Measurements from ENCODE around the gene TP53I13. TPM values are rescaled to one million over a fixed set of nuclear protein-coding genes. Genes with fewer than 3 reads are reported as not detected.
A peak's percentile ranks its signal among the peaks of the same experiment; 100 is the strongest.

The TP53I13 gene
- total and polyA plus RNA-seq, 2 of the 13 experiments (the other 11 are each of a cell fraction or from before 2014, with no cell fraction given): 16.9 to 25.7 TPM

DNA sequence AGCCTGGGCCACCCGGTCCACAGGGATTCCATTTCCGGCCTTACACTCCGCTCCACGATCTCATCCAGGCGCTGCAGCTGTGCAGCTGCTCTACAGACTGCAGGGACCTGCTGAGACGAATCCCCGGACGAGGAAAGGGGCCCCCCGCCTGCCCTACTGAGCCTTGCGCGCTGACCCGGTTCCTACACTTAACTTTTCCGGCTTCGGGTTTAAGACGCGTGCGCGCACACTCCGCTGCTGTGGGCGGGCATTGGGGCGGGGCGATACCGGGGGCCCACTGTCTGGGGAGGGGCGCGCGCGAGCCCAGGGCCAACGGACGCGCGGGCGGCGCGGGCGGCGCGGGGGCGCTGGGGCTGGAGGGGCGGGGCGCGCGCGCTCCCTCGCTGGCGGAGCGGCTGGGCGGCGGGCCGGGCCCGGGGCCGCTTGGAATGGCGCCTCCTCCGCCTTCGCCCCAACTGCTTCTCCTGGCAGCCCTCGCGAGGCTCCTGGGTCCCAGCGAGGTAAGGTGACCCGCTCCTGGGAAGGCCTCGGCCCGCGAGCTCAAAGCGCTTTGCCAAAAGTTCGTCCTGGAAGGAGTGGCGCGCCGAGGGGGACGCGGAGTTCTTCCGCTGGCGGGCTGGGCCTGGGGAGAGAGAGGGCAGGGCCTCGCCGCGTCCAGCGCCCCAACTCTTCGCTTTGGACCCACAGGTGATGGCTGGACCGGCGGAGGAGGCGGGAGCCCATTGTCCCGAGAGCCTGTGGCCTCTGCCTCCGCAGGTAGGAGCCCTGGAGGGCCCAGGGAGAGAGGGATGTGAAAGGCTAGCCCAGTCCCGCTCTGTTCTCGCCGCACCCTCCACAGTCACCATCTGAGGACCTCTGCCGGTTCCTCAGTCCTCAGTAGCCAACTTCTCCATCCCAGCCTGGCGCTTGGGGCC is at the start of gene TP53I13 (continued):
- TF ChIP-seq SPEN (CRISPR knock-in tag; IDR thresholded peaks at IDR 0.05; ENCODE audit: low read depth) (peak; percentile 66; the same call in 1 of the 2 replicates), ZNF737 (CRISPR knock-in tag; IDR thresholded peaks at IDR 0.05; ENCODE audit: borderline replicate concordance) (no peak), ZIK1 (CRISPR knock-in tag; IDR thresholded peaks at IDR 0.05; ENCODE audit: borderline replicate concordance, low read depth) (no peak), NCOA2 (CRISPR knock-in tag; IDR thresholded peaks at IDR 0.05) (no peak), PCBP2 (optimal IDR thresholded peaks at IDR 0.05; ENCODE audit: low read depth, low read length, poor library complexity, severe bottlenecking) (no peak), KLF16 (CRISPR knock-in tag; IDR thresholded peaks at IDR 0.05) (peak in 1 of 2 experiments; percentile 15; a peak in 1 of 4 replicates), SALL2 (CRISPR knock-in tag; IDR thresholded peaks at IDR 0.05) (no peak), DPF2 (CRISPR knock-in tag; IDR thresholded peaks at IDR 0.05; ENCODE audit: borderline replicate concordance, low read depth) (no peak), ZNF563 (CRISPR knock-in tag; IDR thresholded peaks at IDR 0.05) (no peak)
- TF ChIP-seq, protein P1, sequence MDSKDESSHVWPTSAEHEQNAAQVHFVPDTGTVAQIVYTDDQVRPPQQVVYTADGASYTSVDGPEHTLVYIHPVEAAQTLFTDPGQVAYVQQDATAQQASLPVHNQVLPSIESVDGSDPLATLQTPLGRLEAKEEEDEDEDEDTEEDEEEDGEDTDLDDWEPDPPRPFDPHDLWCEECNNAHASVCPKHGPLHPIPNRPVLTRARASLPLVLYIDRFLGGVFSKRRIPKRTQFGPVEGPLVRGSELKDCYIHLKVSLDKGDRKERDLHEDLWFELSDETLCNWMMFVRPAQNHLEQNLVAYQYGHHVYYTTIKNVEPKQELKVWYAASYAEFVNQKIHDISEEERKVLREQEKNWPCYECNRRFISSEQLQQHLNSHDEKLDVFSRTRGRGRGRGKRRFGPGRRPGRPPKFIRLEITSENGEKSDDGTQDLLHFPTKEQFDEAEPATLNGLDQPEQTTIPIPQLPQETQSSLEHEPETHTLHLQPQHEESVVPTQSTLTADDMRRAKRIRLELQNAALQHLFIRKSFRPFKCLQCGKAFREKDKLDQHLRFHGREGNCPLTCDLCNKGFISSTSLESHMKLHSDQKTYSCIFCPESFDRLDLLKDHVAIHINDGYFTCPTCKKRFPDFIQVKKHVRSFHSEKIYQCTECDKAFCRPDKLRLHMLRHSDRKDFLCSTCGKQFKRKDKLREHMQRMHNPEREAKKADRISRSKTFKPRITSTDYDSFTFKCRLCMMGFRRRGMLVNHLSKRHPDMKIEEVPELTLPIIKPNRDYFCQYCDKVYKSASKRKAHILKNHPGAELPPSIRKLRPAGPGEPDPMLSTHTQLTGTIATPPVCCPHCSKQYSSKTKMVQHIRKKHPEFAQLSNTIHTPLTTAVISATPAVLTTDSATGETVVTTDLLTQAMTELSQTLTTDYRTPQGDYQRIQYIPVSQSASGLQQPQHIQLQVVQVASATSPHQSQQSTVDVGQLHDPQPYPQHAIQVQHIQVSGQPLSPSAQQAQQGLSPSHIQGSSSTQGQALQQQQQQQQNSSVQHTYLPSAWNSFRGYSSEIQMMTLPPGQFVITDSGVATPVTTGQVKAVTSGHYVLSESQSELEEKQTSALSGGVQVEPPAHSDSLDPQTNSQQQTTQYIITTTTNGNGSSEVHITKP (CRISPR knock-in tag; IDR thresholded peaks at IDR 0.05; ENCODE audit: low read depth): no peak; the same call in 1 of the 2 replicates
- TF ChIP-seq, protein P2, sequence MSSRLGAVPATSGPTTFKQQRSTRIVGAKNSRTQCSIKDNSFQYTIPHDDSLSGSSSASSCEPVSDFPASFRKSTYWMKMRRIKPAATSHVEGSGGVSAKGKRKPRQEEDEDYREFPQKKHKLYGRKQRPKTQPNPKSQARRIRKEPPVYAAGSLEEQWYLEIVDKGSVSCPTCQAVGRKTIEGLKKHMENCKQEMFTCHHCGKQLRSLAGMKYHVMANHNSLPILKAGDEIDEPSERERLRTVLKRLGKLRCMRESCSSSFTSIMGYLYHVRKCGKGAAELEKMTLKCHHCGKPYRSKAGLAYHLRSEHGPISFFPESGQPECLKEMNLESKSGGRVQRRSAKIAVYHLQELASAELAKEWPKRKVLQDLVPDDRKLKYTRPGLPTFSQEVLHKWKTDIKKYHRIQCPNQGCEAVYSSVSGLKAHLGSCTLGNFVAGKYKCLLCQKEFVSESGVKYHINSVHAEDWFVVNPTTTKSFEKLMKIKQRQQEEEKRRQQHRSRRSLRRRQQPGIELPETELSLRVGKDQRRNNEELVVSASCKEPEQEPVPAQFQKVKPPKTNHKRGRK (CRISPR knock-in tag; IDR thresholded peaks at IDR 0.05): no peak
- TF ChIP-seq, protein P3, sequence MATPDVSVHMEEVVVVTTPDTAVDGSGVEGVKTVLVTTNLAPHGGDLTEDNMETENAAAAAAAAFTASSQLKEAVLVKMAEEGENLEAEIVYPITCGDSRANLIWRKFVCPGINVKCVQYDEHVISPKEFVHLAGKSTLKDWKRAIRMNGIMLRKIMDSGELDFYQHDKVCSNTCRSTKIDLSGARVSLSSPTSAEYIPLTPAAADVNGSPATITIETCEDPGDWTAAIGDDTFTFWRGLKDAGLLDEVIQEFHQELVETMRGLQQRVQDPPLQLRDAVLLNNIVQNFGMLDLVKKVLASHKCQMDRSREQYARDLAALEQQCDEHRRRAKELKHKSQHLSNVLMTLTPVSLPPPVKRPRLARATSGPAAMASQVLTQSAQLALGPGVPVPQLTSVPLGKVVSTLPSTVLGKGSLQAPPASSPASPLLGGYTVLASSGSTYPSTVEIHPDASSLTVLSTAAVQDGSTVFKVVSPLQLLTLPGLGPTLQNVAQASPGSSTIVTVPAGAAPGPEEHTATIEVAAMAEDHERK (CRISPR knock-in tag; IDR thresholded peaks at IDR 0.05; ENCODE audit: low read depth): no peak
- TF ChIP-seq, protein P4, sequence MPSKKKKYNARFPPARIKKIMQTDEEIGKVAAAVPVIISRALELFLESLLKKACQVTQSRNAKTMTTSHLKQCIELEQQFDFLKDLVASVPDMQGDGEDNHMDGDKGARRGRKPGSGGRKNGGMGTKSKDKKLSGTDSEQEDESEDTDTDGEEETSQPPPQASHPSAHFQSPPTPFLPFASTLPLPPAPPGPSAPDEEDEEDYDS (CRISPR knock-in tag; IDR thresholded peaks at IDR 0.05): peak; percentile 59; the same call in 1 of the 2 replicates
- TF ChIP-seq, protein P5, sequence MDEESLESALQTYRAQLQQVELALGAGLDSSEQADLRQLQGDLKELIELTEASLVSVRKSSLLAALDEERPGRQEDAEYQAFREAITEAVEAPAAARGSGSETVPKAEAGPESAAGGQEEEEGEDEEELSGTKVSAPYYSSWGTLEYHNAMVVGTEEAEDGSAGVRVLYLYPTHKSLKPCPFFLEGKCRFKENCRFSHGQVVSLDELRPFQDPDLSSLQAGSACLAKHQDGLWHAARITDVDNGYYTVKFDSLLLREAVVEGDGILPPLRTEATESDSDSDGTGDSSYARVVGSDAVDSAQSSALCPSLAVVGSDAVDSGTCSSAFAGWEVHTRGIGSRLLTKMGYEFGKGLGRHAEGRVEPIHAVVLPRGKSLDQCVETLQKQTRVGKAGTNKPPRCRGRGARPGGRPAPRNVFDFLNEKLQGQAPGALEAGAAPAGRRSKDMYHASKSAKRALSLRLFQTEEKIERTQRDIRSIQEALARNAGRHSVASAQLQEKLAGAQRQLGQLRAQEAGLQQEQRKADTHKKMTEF (CRISPR knock-in tag; IDR thresholded peaks at IDR 0.05): peak; percentile 27; the same call in 1 of the 2 replicates
- TF ChIP-seq, protein P6, sequence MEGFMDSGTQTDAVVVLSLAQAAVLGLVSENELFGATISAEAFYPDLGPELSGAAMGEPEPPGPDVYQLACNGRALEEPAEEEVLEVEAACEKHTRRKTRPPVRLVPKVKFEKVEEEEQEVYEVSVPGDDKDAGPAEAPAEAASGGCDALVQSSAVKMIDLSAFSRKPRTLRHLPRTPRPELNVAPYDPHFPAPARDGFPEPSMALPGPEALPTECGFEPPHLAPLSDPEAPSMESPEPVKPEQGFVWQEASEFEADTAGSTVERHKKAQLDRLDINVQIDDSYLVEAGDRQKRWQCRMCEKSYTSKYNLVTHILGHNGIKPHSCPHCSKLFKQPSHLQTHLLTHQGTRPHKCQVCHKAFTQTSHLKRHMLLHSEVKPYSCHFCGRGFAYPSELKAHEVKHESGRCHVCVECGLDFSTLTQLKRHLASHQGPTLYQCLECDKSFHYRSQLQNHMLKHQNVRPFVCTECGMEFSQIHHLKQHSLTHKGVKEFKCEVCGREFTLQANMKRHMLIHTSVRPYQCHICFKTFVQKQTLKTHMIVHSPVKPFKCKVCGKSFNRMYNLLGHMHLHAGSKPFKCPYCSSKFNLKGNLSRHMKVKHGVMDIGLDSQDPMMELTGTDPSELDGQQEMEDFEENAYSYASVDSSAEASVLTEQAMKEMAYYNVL (CRISPR knock-in tag; IDR thresholded peaks at IDR 0.05; ENCODE audit: borderline replicate concordance): no peak

Measured in HepG2 (cell line).